ENCODE results near the gene VSX1. TPM values are rescaled to one million over a fixed set of nuclear protein-coding genes. Genes with fewer than 3 reads are reported as not detected.

Gene VSX1
- total and polyA plus RNA-seq, 8 donors: 0.05 TPM; not detected in 7

GRCh38 chr20:25078662-25079061 lies 3.3 kb downstream of the VSX1 start:
- Histone ChIP-seq H3K9me3 (no peaks in the 10 kb centered on the region), H3K36me3 (no peaks in the 10 kb centered on the region), H3K4me1 (peaks cover 25 to 44% (median 33%) of the 10 kb centered on the region in 4 donors), H3K4me3 (no peak overlapping the region), H3K27me3 (peaks cover 22 to 81% (median 64%) of the 10 kb centered on the region in 3 donors), H3K27ac (no peak overlapping the region)
- TF ChIP-seq POLR2A (IDR thresholded peaks at IDR 0.05) (no peak), CTCF (IDR thresholded peaks at IDR 0.05) (no peak), EP300 (IDR thresholded peaks at IDR 0.05) (no peak), POLR2AphosphoS5 (IDR thresholded peaks at IDR 0.05) (no peak)
- intact Hi-C loops (cut with DNase I; ENCODE audit: low total_unique reads): no loop called here
- WGBS, 5 donors: 64 to 84% (median 79%) methylated on average over 8 of the region's 8 CpGs
- DNase-seq: peak in 1 of 2 donors; percentile 4

GRCh38 chr20:25077610-25078169 lies 4.3 kb downstream of the VSX1 start:
- DNase-seq: peak in 1 of 2 donors; percentile 49
- intact Hi-C loops (cut with DNase I; ENCODE audit: low total_unique reads): no loop called here
- TF ChIP-seq CTCF (IDR thresholded peaks at IDR 0.05) (no peak), POLR2A (IDR thresholded peaks at IDR 0.05) (no peak), POLR2AphosphoS5 (IDR thresholded peaks at IDR 0.05) (no peak), EP300 (IDR thresholded peaks at IDR 0.05) (no peak)
- H3K27ac ChIP-seq: peak overlapping the region in 2 of 5 donors; percentile 31 to 47
- H3K9me3 ChIP-seq: no peaks in the 10 kb centered on the region
- peaks cover 17 to 35% (median 26%) of the 10 kb centered on the region in 4 donors for H3K4me1 ChIP-seq
- H3K36me3 ChIP-seq: no peaks in the 10 kb centered on the region
- WGBS, 5 donors: 4 to 11% (median 6%) methylated on average over 30 to 38 of the region's 38 CpGs
- peak overlapping the region; percentile 32 to 41 (median 36) for H3K4me3 ChIP-seq
- peaks cover 13 to 77% (median 55%) of the 10 kb centered on the region in 3 donors for H3K27me3 ChIP-seq

GRCh38 chr20:25076731-25077609 lies 5.0 kb downstream of the VSX1 start:
- Histone ChIP-seq H3K27me3 (peaks cover 5 to 77% (median 47%) of the 10 kb centered on the region in 3 donors), H3K9me3 (no peaks in the 10 kb centered on the region), H3K27ac (peak overlapping the region in 1 of 5 donors; percentile 31), H3K4me1 (peaks cover 17 to 34% (median 23%) of the 10 kb centered on the region in 4 donors), H3K4me3 (peak overlapping the region; percentile 32 to 41 (median 36)), H3K36me3 (no peaks in the 10 kb centered on the region)
- peak in 1 of 2 donors; percentile 19 for DNase-seq
- no peak for TF ChIP-seq CTCF (IDR thresholded peaks at IDR 0.05)
- TF ChIP-seq POLR2AphosphoS5 (IDR thresholded peaks at IDR 0.05): no peak
- TF ChIP-seq POLR2A (IDR thresholded peaks at IDR 0.05): no peak
- no peak for TF ChIP-seq EP300 (IDR thresholded peaks at IDR 0.05)
- intact Hi-C loops (cut with DNase I; ENCODE audit: low total_unique reads): no loop called here
- WGBS, 5 donors: 33 to 37% (median 36%) methylated on average over 14 of the region's 14 CpGs

- 34 to 60% (median 48%) methylated on average over 1 to 2 of the region's 2 CpGs for WGBS, 5 donors
- no peak for DNase-seq
- intact Hi-C loops (cut with DNase I; ENCODE audit: low total_unique reads): no loop called here
- TF ChIP-seq POLR2A (IDR thresholded peaks at IDR 0.05) (no peak), CTCF (IDR thresholded peaks at IDR 0.05) (no peak), EP300 (IDR thresholded peaks at IDR 0.05) (no peak), POLR2AphosphoS5 (IDR thresholded peaks at IDR 0.05) (no peak)
- Histone ChIP-seq H3K27me3 (peaks cover 0 to 77% (median 40%) of the 10 kb centered on the region in 3 donors), H3K27ac (no peak overlapping the region), H3K4me3 (no peak overlapping the region), H3K36me3 (no peaks in the 10 kb centered on the region), H3K4me1 (peaks cover 10 to 26% (median 16%) of the 10 kb centered on the region in 4 donors), H3K9me3 (no peaks in the 10 kb centered on the region)
Observed at GRCh38 chr20:25076201-25076600, 5.7 kb downstream of the VSX1 start.

Measured in stomach (tissue), 9 donors.